ENCODE data around the gene LINGO4. TPM values are rescaled to one million over a fixed set of nuclear protein-coding genes. Genes with fewer than 3 reads are reported as not detected.

Gene LINGO4
- total RNA-seq, 1 donor from 2014 or later: not detected

DNA sequence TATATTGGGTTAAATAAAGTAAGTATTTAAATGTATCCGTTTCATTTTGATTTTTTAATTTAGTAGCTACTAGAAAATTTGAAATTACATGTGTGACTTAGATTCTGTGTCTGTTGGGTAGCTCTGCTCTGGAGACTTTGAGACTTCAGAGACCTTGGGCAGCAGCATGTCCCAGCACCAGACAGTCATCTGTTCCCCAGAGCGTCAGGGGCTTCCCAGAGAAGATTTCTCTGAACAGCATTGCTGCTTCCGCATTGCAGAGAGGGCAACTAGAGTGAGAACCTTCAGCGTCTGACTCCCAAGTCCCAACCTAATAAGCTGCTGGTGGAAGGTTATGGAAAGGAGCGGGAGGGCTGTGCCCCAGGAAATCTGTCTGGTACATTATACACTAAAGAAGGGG lies 6.6 kb downstream of the LINGO4 start:
- Mint-ChIP-seq H3K27ac (ENCODE audit: unreplicated experiment) (no peak overlapping the region), H3K36me3 (ENCODE audit: low read depth) (peaks cover 2% of the 10 kb centered on the region), H3K27me3 (ENCODE audit: low read depth) (peaks cover 25% of the 10 kb centered on the region), H3K4me1 (ENCODE audit: low read depth) (no peaks in the 10 kb centered on the region), H3K4me3 (ENCODE audit: unreplicated experiment) (no peak overlapping the region), H3K9me3 (ENCODE audit: low read depth) (no peaks in the 10 kb centered on the region)
- TF ChIP-seq, protein P1, sequence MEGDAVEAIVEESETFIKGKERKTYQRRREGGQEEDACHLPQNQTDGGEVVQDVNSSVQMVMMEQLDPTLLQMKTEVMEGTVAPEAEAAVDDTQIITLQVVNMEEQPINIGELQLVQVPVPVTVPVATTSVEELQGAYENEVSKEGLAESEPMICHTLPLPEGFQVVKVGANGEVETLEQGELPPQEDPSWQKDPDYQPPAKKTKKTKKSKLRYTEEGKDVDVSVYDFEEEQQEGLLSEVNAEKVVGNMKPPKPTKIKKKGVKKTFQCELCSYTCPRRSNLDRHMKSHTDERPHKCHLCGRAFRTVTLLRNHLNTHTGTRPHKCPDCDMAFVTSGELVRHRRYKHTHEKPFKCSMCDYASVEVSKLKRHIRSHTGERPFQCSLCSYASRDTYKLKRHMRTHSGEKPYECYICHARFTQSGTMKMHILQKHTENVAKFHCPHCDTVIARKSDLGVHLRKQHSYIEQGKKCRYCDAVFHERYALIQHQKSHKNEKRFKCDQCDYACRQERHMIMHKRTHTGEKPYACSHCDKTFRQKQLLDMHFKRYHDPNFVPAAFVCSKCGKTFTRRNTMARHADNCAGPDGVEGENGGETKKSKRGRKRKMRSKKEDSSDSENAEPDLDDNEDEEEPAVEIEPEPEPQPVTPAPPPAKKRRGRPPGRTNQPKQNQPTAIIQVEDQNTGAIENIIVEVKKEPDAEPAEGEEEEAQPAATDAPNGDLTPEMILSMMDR (IDR thresholded peaks at IDR 0.05): no peak
- no peak for DNase-seq (ENCODE audit: low spot score)

GRCh38 chr1:151790940-151791651 lies 14.1 kb downstream of the LINGO4 start:
- peaks cover 21% of the 10 kb centered on the region for H3K4me1 Mint-ChIP-seq (ENCODE audit: low read depth)
- H3K27ac Mint-ChIP-seq (ENCODE audit: unreplicated experiment): peak overlapping the region; percentile 95
- TF ChIP-seq, protein P1 (IDR thresholded peaks at IDR 0.05): no peak
- no peaks in the 10 kb centered on the region for H3K36me3 Mint-ChIP-seq (ENCODE audit: low read depth)
- H3K9me3 Mint-ChIP-seq (ENCODE audit: low read depth): no peaks in the 10 kb centered on the region
- peak overlapping the region; percentile 90 for H3K4me3 Mint-ChIP-seq (ENCODE audit: unreplicated experiment)
- DNase-seq (ENCODE audit: low spot score): no peak
- H3K27me3 Mint-ChIP-seq (ENCODE audit: low read depth): no peaks in the 10 kb centered on the region

- peak within 1 kb of the TSS; percentile 95 for H3K27ac Mint-ChIP-seq (ENCODE audit: unreplicated experiment)
- H3K4me3 Mint-ChIP-seq (ENCODE audit: unreplicated experiment): peak within 1 kb of the TSS; percentile 90
- H3K9me3 Mint-ChIP-seq (ENCODE audit: low read depth): no peaks in the 10 kb centered on the region
- no peaks in the 10 kb centered on the region for H3K36me3 Mint-ChIP-seq (ENCODE audit: low read depth)
- H3K4me1 Mint-ChIP-seq (ENCODE audit: low read depth): peaks cover 21% of the 10 kb centered on the region
- DNase-seq (ENCODE audit: low spot score): peak; percentile 100
- TF ChIP-seq, protein P1 (IDR thresholded peaks at IDR 0.05): peak; percentile 64
- no peaks in the 10 kb centered on the region for H3K27me3 Mint-ChIP-seq (ENCODE audit: low read depth)
These were observed 14.9 kb downstream of the LINGO4 start, which contains the start of gene TDRKH for GRCh38 chr1:151790071-151790939. Gene TDRKH (minus strand): TSS chr1:151790500. CDS start chr1:151783022, 7,478 bp downstream.

GRCh38 chr1:151787689-151788088 lies 17.5 kb downstream of the LINGO4 start:
- Mint-ChIP-seq H3K27ac (ENCODE audit: unreplicated experiment) (no peak overlapping the region), H3K36me3 (ENCODE audit: low read depth) (no peaks in the 10 kb centered on the region), H3K4me3 (ENCODE audit: unreplicated experiment) (no peak overlapping the region), H3K4me1 (ENCODE audit: low read depth) (peaks cover 21% of the 10 kb centered on the region), H3K27me3 (ENCODE audit: low read depth) (no peaks in the 10 kb centered on the region), H3K9me3 (ENCODE audit: low read depth) (no peaks in the 10 kb centered on the region)
- no peak for DNase-seq (ENCODE audit: low spot score)
- TF ChIP-seq, protein P1 (IDR thresholded peaks at IDR 0.05): no peak

DNA sequence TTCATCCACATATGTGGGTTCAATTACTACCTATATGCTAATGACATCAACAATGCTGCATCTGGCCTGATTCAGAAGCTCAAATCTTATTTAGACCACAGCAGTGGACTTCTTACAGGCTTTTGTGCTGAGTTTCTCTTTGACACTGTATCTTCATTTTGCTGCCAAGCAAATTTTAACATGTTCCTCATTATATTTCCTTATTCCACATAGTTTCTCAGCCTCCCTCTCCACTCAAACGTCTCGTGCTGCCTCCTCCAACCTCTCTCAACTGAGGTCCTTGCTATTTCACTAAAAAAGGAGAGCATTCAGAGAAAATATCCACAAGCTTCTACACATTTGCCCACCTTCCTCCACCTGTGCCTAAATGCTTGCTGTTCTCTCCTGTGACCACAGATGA lies 21.4 kb downstream of the LINGO4 start:
- no peak overlapping the region for H3K4me3 Mint-ChIP-seq (ENCODE audit: unreplicated experiment)
- H3K27me3 Mint-ChIP-seq (ENCODE audit: low read depth): no peaks in the 10 kb centered on the region
- no peaks in the 10 kb centered on the region for H3K4me1 Mint-ChIP-seq (ENCODE audit: low read depth)
- TF ChIP-seq, protein P1 (IDR thresholded peaks at IDR 0.05): no peak
- no peaks in the 10 kb centered on the region for H3K9me3 Mint-ChIP-seq (ENCODE audit: low read depth)
- no peak for DNase-seq (ENCODE audit: low spot score)
- no peak overlapping the region for H3K27ac Mint-ChIP-seq (ENCODE audit: unreplicated experiment)
- H3K36me3 Mint-ChIP-seq (ENCODE audit: low read depth): peaks cover 3% of the 10 kb centered on the region

Data from chondrocyte (in vitro differentiated cells).